Endothelial cell (in vitro differentiated cells): ENCODE data around the gene SSBP3. TPM values are rescaled to one million over a fixed set of nuclear protein-coding genes. Genes with fewer than 3 reads are reported as not detected.

Experiments used
- DNase-seq: peaks from one replicate; pipeline ENCODE4 v3.0.0; 2021; ENCODE audit warnings: low spot score
- H3K27ac Mint-ChIP-seq: one replicate; pipeline ENCODE4 v1.8.0; 2021; ENCODE audit warnings: mixed read lengths, inconsistent platforms; ENCODE audit not compliant: unreplicated experiment
- H3K27me3 Mint-ChIP-seq: one replicate; pipeline ENCODE4 v1.8.0; 2021; ENCODE audit warnings: mild to moderate bottlenecking, moderate library complexity, mixed read lengths, inconsistent platforms; ENCODE audit not compliant: unreplicated experiment
- H3K36me3 Mint-ChIP-seq: one replicate; pipeline ENCODE4 v1.8.0; 2021; ENCODE audit warnings: mild to moderate bottlenecking, low read depth, mixed read lengths, inconsistent platforms; ENCODE audit not compliant: unreplicated experiment
- H3K4me1 Mint-ChIP-seq: one replicate; pipeline ENCODE4 v1.8.0; 2021; ENCODE audit warnings: mild to moderate bottlenecking, mixed read lengths, inconsistent platforms; ENCODE audit not compliant: unreplicated experiment
- H3K4me3 Mint-ChIP-seq: one replicate; pipeline ENCODE4 v1.8.0; 2021; ENCODE audit warnings: mild to moderate bottlenecking, mixed read lengths, inconsistent platforms; ENCODE audit not compliant: unreplicated experiment
- H3K9me3 Mint-ChIP-seq: one replicate; pipeline ENCODE4 v1.8.0; 2021; ENCODE audit warnings: mixed read lengths, inconsistent platforms; ENCODE audit not compliant: unreplicated experiment
- total RNA-seq: library from RNA; stranded (reverse); fragmentation: NEBNext Ultra II Directional; extraction: Animal tissue kit (Norgen Biotek cat#: 25700); gene quantifications from one replicate; pipeline ENCODE4 v1.2.1, GENCODE V29; 2021; ENCODE audit not compliant: unreplicated experiment
- TF ChIP-seq, protein P1 (sequence below): fragments of 200-600 bp; sonication (generic); IDR thresholded peaks from one replicate; pipeline ENCODE4 v1.5.0; 2021; ENCODE audit warnings: antibody characterized with exemption; ENCODE audit not compliant: unreplicated experiment

Gene SSBP3
- total RNA-seq, 1 donor from 2014 or later = 142 TPM

DNA sequence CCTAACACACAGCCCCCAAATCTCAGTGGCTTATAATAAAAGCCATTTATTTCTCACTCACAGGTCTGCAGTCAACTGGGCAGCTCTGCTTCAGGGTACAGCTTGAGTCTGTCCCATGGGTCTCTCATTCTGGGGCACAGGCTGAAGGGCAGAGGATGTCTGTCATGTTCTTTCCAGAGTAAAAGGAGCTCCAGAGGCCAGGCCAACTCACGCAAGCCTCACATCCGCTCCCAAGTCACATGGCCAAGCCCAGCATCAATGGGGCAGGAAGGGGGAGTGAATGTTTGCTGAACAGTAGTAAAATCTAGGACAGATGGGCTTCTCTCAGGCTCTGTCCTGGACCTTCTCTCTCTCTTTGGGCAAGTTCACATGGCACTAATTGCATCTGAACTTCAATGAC, 7.1 kb upstream of the SSBP3 start:
- TF ChIP-seq, protein P1, sequence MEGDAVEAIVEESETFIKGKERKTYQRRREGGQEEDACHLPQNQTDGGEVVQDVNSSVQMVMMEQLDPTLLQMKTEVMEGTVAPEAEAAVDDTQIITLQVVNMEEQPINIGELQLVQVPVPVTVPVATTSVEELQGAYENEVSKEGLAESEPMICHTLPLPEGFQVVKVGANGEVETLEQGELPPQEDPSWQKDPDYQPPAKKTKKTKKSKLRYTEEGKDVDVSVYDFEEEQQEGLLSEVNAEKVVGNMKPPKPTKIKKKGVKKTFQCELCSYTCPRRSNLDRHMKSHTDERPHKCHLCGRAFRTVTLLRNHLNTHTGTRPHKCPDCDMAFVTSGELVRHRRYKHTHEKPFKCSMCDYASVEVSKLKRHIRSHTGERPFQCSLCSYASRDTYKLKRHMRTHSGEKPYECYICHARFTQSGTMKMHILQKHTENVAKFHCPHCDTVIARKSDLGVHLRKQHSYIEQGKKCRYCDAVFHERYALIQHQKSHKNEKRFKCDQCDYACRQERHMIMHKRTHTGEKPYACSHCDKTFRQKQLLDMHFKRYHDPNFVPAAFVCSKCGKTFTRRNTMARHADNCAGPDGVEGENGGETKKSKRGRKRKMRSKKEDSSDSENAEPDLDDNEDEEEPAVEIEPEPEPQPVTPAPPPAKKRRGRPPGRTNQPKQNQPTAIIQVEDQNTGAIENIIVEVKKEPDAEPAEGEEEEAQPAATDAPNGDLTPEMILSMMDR = no peak
- Mint-ChIP-seq H3K4me3 (no peak overlapping the region), H3K9me3 (no peaks in the 10 kb centered on the region), H3K4me1 (peaks cover 29% of the 10 kb centered on the region), H3K27ac (no peak overlapping the region), H3K36me3 (no peaks in the 10 kb centered on the region), H3K27me3 (peaks cover 14% of the 10 kb centered on the region)
- DNase-seq = no peak

DNA sequence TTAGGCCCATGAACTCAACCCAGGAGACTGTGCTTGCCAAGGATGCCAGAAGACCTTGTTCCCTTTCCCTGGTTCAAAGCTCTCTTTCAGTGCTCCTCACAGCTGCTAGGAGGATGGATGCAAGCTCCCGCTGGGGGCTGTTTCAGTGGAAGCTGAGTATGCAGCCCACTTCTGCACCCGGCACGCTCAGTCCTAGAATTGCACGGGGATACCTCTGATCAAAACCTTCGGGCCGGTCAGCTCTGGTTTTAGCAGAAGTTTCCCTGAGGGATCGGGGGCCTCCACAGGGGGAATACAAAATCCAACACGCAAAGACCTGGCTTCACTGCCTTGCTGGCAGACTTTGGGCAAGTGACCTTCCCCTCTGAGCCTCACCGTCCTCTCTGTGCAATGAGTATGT, 4.2 kb upstream of the SSBP3 start:
- peaks cover 9% of the 10 kb centered on the region for H3K27me3 Mint-ChIP-seq
- no peaks in the 10 kb centered on the region for H3K9me3 Mint-ChIP-seq
- no peak overlapping the region for H3K4me3 Mint-ChIP-seq
- peaks cover 33% of the 10 kb centered on the region for H3K4me1 Mint-ChIP-seq
- no peaks in the 10 kb centered on the region for H3K36me3 Mint-ChIP-seq
- H3K27ac Mint-ChIP-seq = no peak overlapping the region
- no peak for DNase-seq
- TF ChIP-seq, protein P1 = no peak

GRCh38 chr1:54409156-54410142, 3.3 kb upstream of the SSBP3 start:
- peak overlapping the region; percentile 70 for H3K27ac Mint-ChIP-seq
- no peak for DNase-seq
- H3K27me3 Mint-ChIP-seq = peaks cover 9% of the 10 kb centered on the region
- H3K4me3 Mint-ChIP-seq = peak overlapping the region; percentile 58
- H3K4me1 Mint-ChIP-seq = peaks cover 37% of the 10 kb centered on the region
- no peaks in the 10 kb centered on the region for H3K9me3 Mint-ChIP-seq
- TF ChIP-seq, protein P1 = no peak
- no peaks in the 10 kb centered on the region for H3K36me3 Mint-ChIP-seq

- TF ChIP-seq, protein P1 = no peak
- Mint-ChIP-seq H3K4me3 (peak overlapping the region; percentile 75), H3K9me3 (no peaks in the 10 kb centered on the region), H3K27me3 (peaks cover 9% of the 10 kb centered on the region), H3K4me1 (peaks cover 44% of the 10 kb centered on the region), H3K27ac (peak overlapping the region; percentile 100), H3K36me3 (peaks cover 3% of the 10 kb centered on the region)
- DNase-seq = no peak
Measured at GRCh38 chr1:54408147-54409066, 2.2 kb upstream of the SSBP3 start.
